CD4-positive, alpha-beta T cell (primary cell): Measurements from ENCODE around the gene CRIP2. TPM values are rescaled to one million over a fixed set of nuclear protein-coding genes. Genes with fewer than 3 reads are reported as not detected.

Source experiments
- ATAC-seq: fragments of 200-7000 bp; cut with Tn5 transposase; one replicate; pipeline ENCODE4 v1.10.0; 2022; ENCODE audit warnings: mild to moderate bottlenecking; ENCODE audit not compliant: poor library complexity
- CTCF ChIA-PET: fragments of 350-600 bp; sonication (Branson Sonifier 250); formaldehyde crosslinking; loops from one replicate; lab custom pipeline; 2021; ENCODE audit warnings: antibody characterized with exemption, inconsistent platforms; lab: Charles Lee
- POLR2A ChIA-PET: fragments of 350-600 bp; sonication (Branson Sonifier 250); formaldehyde crosslinking; loops from one replicate; lab custom pipeline; 2021; ENCODE audit warnings: antibody characterized with exemption, inconsistent platforms; lab: Charles Lee
- DNase-seq, 14 experiments: peaks; one replicate each; pipeline ENCODE4 v3.0.0-alpha.2; 2013 to 2020; ENCODE audit warnings: mixed read lengths in 2 of 14
- H3K27ac ChIP-seq, 2 donors: one replicate each; pipeline versions ENCODE4 v1.5.1 to v1.7.0; 2013; ENCODE audit warnings: low read length in 2 of 2, low read depth in 1 of 2, mild to moderate bottlenecking in 1 of 2
- H3K27me3 ChIP-seq, 2 experiments: 1 replicate in 1 of 2; 2 replicates in 1 of 2; pipeline versions ENCODE4 v1.6.1 to v1.7.0; 2013; ENCODE audit warnings: low read length in 2 of 2, control low read depth in 1 of 2, mild to moderate bottlenecking in 1 of 2, moderate library complexity in 1 of 2; ENCODE audit not compliant: insufficient read depth in 2 of 2, control insufficient read depth in 1 of 2
- H3K36me3 ChIP-seq: one replicate; pipeline ENCODE4 v1.6.1; 2013; ENCODE audit warnings: low read length, control low read depth; ENCODE audit not compliant: insufficient read depth
- H3K4me1 ChIP-seq: one replicate; pipeline ENCODE4 v1.6.1; 2013; ENCODE audit warnings: low read length, control low read depth; ENCODE audit not compliant: insufficient read depth
- H3K4me3 ChIP-seq: one replicate; pipeline ENCODE4 v1.5.1; 2013; ENCODE audit warnings: mild to moderate bottlenecking, low read length, moderate library complexity
- H3K9me3 ChIP-seq, 2 experiments: 1 replicate in 1 of 2; 2 replicates in 1 of 2; pipeline versions ENCODE4 v1.6.1 to v1.7.0; 2013; ENCODE audit warnings: low read length in 2 of 2, mild to moderate bottlenecking in 2 of 2, control low read depth in 1 of 2, moderate library complexity in 1 of 2; ENCODE audit not compliant: control insufficient read depth in 1 of 2, insufficient read depth in 1 of 2
- H3K27ac Mint-ChIP-seq: one replicate; pipeline ENCODE4 v1.8.0; 2020; ENCODE audit warnings: mixed read lengths
- H3K27me3 Mint-ChIP-seq: one replicate; pipeline ENCODE4 v1.8.0; 2021; ENCODE audit warnings: mixed read lengths
- H3K36me3 Mint-ChIP-seq: one replicate; pipeline ENCODE4 v1.8.0; 2021; ENCODE audit warnings: low read depth, mixed read lengths
- H3K4me1 Mint-ChIP-seq: one replicate; pipeline ENCODE4 v1.8.0; 2021; ENCODE audit warnings: low read depth, mixed read lengths
- H3K4me3 Mint-ChIP-seq: one replicate; pipeline ENCODE4 v1.8.0; 2020; ENCODE audit warnings: mild to moderate bottlenecking, mixed read lengths
- H3K9me3 Mint-ChIP-seq: one replicate; pipeline ENCODE4 v1.8.0; 2020; ENCODE audit warnings: mixed read lengths
- CTCF ChIP-seq: fragments of 200-600 bp; IDR thresholded peaks from one replicate; pipeline ENCODE4 v1.8.0; 2022; ENCODE audit warnings: antibody characterized with exemption, mild to moderate bottlenecking
- intact Hi-C, 2 experiments: fragments of 100-400 bp; cut with DNase I in 1 of 2; cut with micrococcal nuclease in 1 of 2; formaldehyde crosslinking; loops; one replicate each; pipeline versions ENCODE4 v1.15.1 to v1.9.0; 2023 to 2025; cut with DNase I, micrococcal nuclease
- total RNA-seq, 174 experiments: library from RNA in 2 of 174; stranded (reverse) in 2 of 174; gene quantifications; one replicate each; pipeline ENCODE4 v1.2.3 and lab custom pipeline; 2021 to 2026

CRIP2 gene
- total RNA-seq, 2 experiments from 2014 or later, result 62.5 to 68.3 TPM

- CTCF ChIA-PET, result interaction anchor here (0.5 to 6.3 kb wide), 14 partner anchors 8 to 1841 kb away, joined by 3 to 155 read pairs (median 10); partner anchors contain the start of genes CRIP2 and TEX22
- peaks cover 38% of the 10 kb centered on the region for H3K4me1 Mint-ChIP-seq
- intact Hi-C loops, result loop anchor here in 1 of 2 experiments (1.0 kb wide), 1 partner anchor 41 kb away; no protein-coding TSS in a partner anchor
- POLR2A ChIA-PET, result interaction anchor here (0.7 to 3.9 kb wide), 18 partner anchors 10 to 688 kb away, joined by 3 to 154 read pairs (median 8); partner anchors contain the start of genes BRF1, CLBA1, GPR132 and PACS2
- Histone ChIP-seq H3K36me3 (peaks cover 13% of the 10 kb centered on the region), H3K9me3 (no peaks in the 10 kb centered on the region), H3K4me3 (peak overlapping the region; percentile 97), H3K27me3 (no peaks in the 10 kb centered on the region), H3K27ac (peak overlapping the region; percentile 87 to 88), H3K4me1 (peaks cover 69% of the 10 kb centered on the region)
- DNase-seq, result peak in 2 of 14 experiments; percentile 37 to 45
- no peaks in the 10 kb centered on the region for H3K9me3 Mint-ChIP-seq
- peaks cover 16% of the 10 kb centered on the region for H3K36me3 Mint-ChIP-seq
- peak overlapping the region; percentile 90 for H3K4me3 Mint-ChIP-seq
- no peaks in the 10 kb centered on the region for H3K27me3 Mint-ChIP-seq
- peak overlapping the region; percentile 97 for H3K27ac Mint-ChIP-seq
- no peak for TF ChIP-seq CTCF
- no peak for ATAC-seq
These were observed 14.3 kb downstream of the CRIP2 start for GRCh38 chr14:105488781-105489541.

GRCh38 chr14:105489542-105490266, 15.1 kb downstream of the CRIP2 start:
- Histone ChIP-seq H3K9me3 (no peaks in the 10 kb centered on the region), H3K4me1 (peaks cover 62% of the 10 kb centered on the region), H3K36me3 (peaks cover 13% of the 10 kb centered on the region), H3K4me3 (peak overlapping the region; percentile 97), H3K27me3 (no peaks in the 10 kb centered on the region), H3K27ac (peak overlapping the region; percentile 87 to 88)
- DNase-seq, result peak; percentile 79 to 96 (median 87)
- ChIA-PET POLR2A (interaction anchor here (0.7 to 3.9 kb wide), 20 partner anchors 11 to 689 kb away, joined by 3 to 154 read pairs (median 6); partner anchors contain the start of genes BRF1, CLBA1, GPR132 and PACS2), CTCF (interaction anchor here (0.5 to 6.3 kb wide), 25 partner anchors 8 to 1842 kb away, joined by 3 to 155 read pairs (median 5); partner anchors contain the start of genes CRIP2, PACS2 and TEX22)
- Mint-ChIP-seq H3K4me1 (peaks cover 31% of the 10 kb centered on the region), H3K27me3 (no peaks in the 10 kb centered on the region), H3K9me3 (no peaks in the 10 kb centered on the region), H3K27ac (peak overlapping the region; percentile 97), H3K36me3 (peaks cover 12% of the 10 kb centered on the region), H3K4me3 (peak overlapping the region; percentile 90)
- peak; percentile 66 for TF ChIP-seq CTCF
- intact Hi-C loops, result loop anchor here (1.0 to 10.0 kb wide), 10 partner anchors 7 to 695 kb away; partner anchors contain the start of genes AKT1 (in 1 of the 2), GPR132 (in 1 of the 2), PACS2 (in 1 of the 2) and TEX22 (in 1 of the 2)
- ATAC-seq, result peak; percentile 25

GRCh38 chr14:105490267-105490571, 15.6 kb downstream of the CRIP2 start:
- peak overlapping the region; percentile 87 to 88 for H3K27ac ChIP-seq
- peaks cover 57% of the 10 kb centered on the region for H3K4me1 ChIP-seq
- ATAC-seq, result peak; percentile 1
- H3K4me3 ChIP-seq, result peak overlapping the region; percentile 97
- POLR2A ChIA-PET, result interaction anchor here (0.7 to 3.9 kb wide), 18 partner anchors 11 to 690 kb away, joined by 3 to 154 read pairs (median 8); partner anchors contain the start of genes BRF1, CLBA1, GPR132 and PACS2
- no peak for DNase-seq
- peaks cover 12% of the 10 kb centered on the region for H3K36me3 Mint-ChIP-seq
- intact Hi-C loops, result loop anchor here (1.0 to 10.0 kb wide), 10 partner anchors 8 to 695 kb away; partner anchors contain the start of genes AKT1 (in 1 of the 2), GPR132 (in 1 of the 2), PACS2 (in 1 of the 2) and TEX22 (in 1 of the 2)
- no peaks in the 10 kb centered on the region for H3K9me3 ChIP-seq
- H3K4me3 Mint-ChIP-seq, result peak overlapping the region; percentile 30
- TF ChIP-seq CTCF, result no peak
- no peaks in the 10 kb centered on the region for H3K27me3 Mint-ChIP-seq
- peaks cover 13% of the 10 kb centered on the region for H3K36me3 ChIP-seq
- peaks cover 26% of the 10 kb centered on the region for H3K4me1 Mint-ChIP-seq
- H3K27ac Mint-ChIP-seq, result peak overlapping the region; percentile 97
- CTCF ChIA-PET, result interaction anchor here (0.7 to 6.3 kb wide), 22 partner anchors 9 to 176 kb away, joined by 3 to 155 read pairs (median 5); partner anchors contain the start of genes CRIP2, PACS2 and TEX22
- no peaks in the 10 kb centered on the region for H3K27me3 ChIP-seq
- no peaks in the 10 kb centered on the region for H3K9me3 Mint-ChIP-seq
